Measurements from ENCODE around the gene GALNT9. TPM values are rescaled to one million over a fixed set of nuclear protein-coding genes. Genes with fewer than 3 reads are reported as not detected.
A peak's percentile ranks its signal among the peaks of the same experiment; 100 is the strongest.
"Not testable (repeated sequence)": the region's sequence is repeated elsewhere in the genome, so short reads cannot be mapped to it uniquely, and the experiment has no call there.

GALNT9 gene
- under 1 TPM in 1 of 2 experiments, not detected in 1; 0.30 TPM for total RNA-seq

DNA sequence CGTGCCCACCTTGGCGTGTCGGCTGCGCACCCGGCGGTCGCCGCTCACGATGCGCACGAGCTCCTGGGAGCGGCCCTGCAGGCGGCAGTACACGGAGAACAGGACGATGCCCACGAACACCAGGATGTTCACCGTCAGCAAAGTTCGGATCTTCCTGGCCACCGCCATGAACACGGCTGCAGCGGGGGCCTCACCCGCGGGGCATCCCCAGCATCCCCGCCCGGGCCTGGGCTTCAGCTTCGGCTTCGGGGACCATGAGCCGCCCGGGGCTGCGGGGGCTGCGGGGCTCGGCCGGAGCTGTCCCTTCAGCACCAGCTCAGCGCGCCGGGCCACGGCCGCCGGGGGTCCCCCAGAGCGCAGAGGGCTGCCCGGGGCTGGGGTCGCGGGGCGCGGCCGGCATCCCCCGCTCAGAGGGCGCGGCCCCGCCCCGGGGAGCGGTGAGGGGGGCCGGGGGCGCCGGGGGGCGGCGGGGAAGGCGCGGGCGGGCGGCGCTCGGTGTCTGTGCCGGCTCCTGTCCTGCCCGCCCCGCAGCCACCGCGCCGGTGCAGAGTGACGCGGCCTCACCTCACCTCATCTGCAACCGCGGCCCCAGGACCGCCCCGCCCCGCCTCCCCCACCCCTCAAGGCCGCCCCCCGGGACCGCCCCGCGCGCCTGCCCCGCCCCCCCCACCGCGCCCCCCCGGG lies at the start of gene GALNT9:
Gene GALNT9, minus strand, starts transcription at position 554 of the 684 bp plus-strand sequence. Its CDS starts 386 bp downstream, at position 168.
- H3K36me3 Mint-ChIP-seq (ENCODE audit: low read depth): no peaks in the 10 kb centered on the region
- peaks cover 3% of the 10 kb centered on the region for H3K9me3 Mint-ChIP-seq (ENCODE audit: low read depth)
- DNase-seq (peak; percentile 48), ATAC-seq (no peak)
- ChIA-PET POLR2A (no interaction called here), CTCF (interaction anchor here (0.6 to 0.9 kb wide), 3 partner anchors 8 to 619 kb away, joined by 3 read pairs; no protein-coding TSS in a partner anchor)
- H3K27ac Mint-ChIP-seq: no peak within 1 kb of the TSS
- intact Hi-C loops (cut with DNase I, micrococcal nuclease): loop anchor here in 1 of 2 experiments (5.0 kb wide), 1 partner anchor 177 kb away; no protein-coding TSS in a partner anchor
- peaks cover 26% of the 10 kb centered on the region for H3K4me1 Mint-ChIP-seq
- H3K4me3 Mint-ChIP-seq: no peak within 1 kb of the TSS
- peaks cover 37% of the 10 kb centered on the region for H3K27me3 Mint-ChIP-seq

GRCh38 chr12:132379057-132379456 lies 49.7 kb upstream of the GALNT9 start:
- H3K9me3 Mint-ChIP-seq (ENCODE audit: low read depth); DNase-seq; CTCF ChIA-PET; H3K27ac Mint-ChIP-seq; ATAC-seq; H3K4me1 Mint-ChIP-seq; POLR2A ChIA-PET; H3K4me3 Mint-ChIP-seq; H3K36me3 Mint-ChIP-seq (ENCODE audit: low read depth): not testable (repeated sequence)
- peaks cover 27% of the 10 kb centered on the region for H3K27me3 Mint-ChIP-seq
- intact Hi-C loops (cut with DNase I, micrococcal nuclease): loop anchor here in 1 of 2 experiments (10.0 kb wide), 1 partner anchor 94 kb away; no protein-coding TSS in a partner anchor

DNA sequence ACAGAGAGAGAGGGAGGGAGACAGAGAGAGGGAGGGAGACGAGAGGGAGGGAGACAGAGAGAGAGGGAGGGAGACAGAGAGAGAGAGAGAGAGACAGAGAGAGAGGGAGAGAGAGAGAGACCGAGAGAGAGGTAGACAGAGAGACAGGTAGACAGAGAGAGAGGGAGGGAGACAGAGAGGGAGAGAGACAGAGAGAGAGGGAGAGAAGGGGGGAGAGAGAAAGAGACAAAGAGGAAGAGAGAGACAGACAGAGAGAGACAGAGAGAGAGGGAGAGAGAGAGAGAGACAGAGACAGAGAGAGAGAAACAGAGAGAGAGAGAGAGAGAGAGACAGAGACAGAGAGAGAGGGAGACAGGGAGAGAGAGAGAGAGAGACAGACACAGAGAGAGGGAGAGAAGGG lies 47.8 kb upstream of the GALNT9 start:
- no peaks in the 10 kb centered on the region for H3K4me1 Mint-ChIP-seq
- POLR2A ChIA-PET: no interaction called here
- DNase-seq (no peak), ATAC-seq (no peak)
- intact Hi-C loops (cut with DNase I, micrococcal nuclease): loop anchor here in 1 of 2 experiments (10.0 kb wide), 1 partner anchor 92 kb away; no protein-coding TSS in a partner anchor
- no peaks in the 10 kb centered on the region for H3K9me3 Mint-ChIP-seq (ENCODE audit: low read depth)
- peaks cover 35% of the 10 kb centered on the region for H3K27me3 Mint-ChIP-seq
- H3K36me3 Mint-ChIP-seq (ENCODE audit: low read depth): no peaks in the 10 kb centered on the region
- H3K27ac Mint-ChIP-seq: no peak overlapping the region
- H3K4me3 Mint-ChIP-seq: no peak overlapping the region
- CTCF ChIA-PET: no interaction called here

DNA sequence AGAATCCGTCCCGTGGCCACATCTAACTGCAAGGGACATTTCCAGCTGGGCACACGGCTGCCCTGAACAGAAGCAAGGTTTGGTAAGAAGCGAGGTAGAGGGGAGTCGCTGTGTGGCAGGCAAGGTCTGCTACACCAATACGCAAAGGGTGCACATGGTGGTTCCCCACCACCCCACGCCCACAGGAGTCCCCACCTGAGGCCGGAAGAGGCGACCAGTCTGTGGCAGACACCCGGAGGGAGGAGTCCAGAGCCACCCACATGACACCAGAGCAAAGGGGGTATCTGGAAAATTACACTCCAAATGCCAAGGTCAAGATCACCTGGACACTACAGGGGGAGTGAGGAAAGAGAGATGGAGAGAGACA lies 47.1 kb upstream of the GALNT9 start:
- Mint-ChIP-seq H3K27ac (no peak overlapping the region), H3K9me3 (ENCODE audit: low read depth) (no peaks in the 10 kb centered on the region), H3K4me3 (no peak overlapping the region), H3K36me3 (ENCODE audit: low read depth) (no peaks in the 10 kb centered on the region), H3K27me3 (peaks cover 39% of the 10 kb centered on the region), H3K4me1 (no peaks in the 10 kb centered on the region)
- intact Hi-C loops (cut with DNase I, micrococcal nuclease): loop anchor here in 1 of 2 experiments (10.0 kb wide), 1 partner anchor 92 kb away; no protein-coding TSS in a partner anchor
- CTCF ChIA-PET: no interaction called here
- ATAC-seq (no peak), DNase-seq (no peak)
- POLR2A ChIA-PET: no interaction called here

DNA sequence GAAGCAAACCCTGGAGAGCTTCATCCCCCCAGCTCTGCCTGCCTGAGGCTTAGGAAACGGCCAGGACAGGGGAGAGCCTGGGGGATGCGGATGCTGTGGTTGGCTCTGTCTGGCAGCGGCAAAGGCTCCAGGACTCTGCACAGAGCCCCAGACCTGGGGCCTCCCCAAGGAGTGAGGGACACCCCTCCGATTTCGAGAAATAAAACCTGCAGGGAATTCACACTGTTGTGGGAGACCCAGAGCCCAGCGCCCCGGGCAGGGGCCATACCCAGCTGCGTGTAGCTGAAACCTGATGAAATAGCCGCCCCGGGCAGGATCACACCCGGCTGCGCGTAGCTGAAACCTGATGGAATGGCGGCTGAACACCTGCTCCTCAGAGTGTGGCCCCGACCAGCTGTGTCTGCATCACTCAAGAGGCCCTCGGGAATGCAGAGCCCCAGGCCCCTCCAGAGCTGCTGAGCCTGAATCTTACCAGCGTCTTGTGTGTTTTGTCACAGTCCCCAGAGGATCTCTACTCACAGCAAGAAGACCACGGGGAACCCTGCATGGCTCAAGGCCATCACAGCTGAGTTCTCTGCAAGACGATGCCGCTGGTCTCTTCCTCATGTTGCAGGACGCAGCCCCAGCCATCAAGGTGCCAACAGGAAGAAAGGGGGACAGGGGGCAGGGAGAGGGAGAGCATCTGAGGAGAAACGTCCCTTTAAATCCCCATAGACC lies 46.5 kb upstream of the GALNT9 start:
- H3K9me3 Mint-ChIP-seq (ENCODE audit: low read depth): no peaks in the 10 kb centered on the region
- no peak overlapping the region for H3K27ac Mint-ChIP-seq
- peaks cover 44% of the 10 kb centered on the region for H3K27me3 Mint-ChIP-seq
- H3K4me3 Mint-ChIP-seq: no peak overlapping the region
- DNase-seq (no peak), ATAC-seq (no peak)
- POLR2A ChIA-PET: no interaction called here
- H3K36me3 Mint-ChIP-seq (ENCODE audit: low read depth): no peaks in the 10 kb centered on the region
- no peaks in the 10 kb centered on the region for H3K4me1 Mint-ChIP-seq
- CTCF ChIA-PET: no interaction called here
- intact Hi-C loops (cut with DNase I, micrococcal nuclease): loop anchor here in 1 of 2 experiments (10.0 kb wide), 1 partner anchor 91 kb away; no protein-coding TSS in a partner anchor

DNA sequence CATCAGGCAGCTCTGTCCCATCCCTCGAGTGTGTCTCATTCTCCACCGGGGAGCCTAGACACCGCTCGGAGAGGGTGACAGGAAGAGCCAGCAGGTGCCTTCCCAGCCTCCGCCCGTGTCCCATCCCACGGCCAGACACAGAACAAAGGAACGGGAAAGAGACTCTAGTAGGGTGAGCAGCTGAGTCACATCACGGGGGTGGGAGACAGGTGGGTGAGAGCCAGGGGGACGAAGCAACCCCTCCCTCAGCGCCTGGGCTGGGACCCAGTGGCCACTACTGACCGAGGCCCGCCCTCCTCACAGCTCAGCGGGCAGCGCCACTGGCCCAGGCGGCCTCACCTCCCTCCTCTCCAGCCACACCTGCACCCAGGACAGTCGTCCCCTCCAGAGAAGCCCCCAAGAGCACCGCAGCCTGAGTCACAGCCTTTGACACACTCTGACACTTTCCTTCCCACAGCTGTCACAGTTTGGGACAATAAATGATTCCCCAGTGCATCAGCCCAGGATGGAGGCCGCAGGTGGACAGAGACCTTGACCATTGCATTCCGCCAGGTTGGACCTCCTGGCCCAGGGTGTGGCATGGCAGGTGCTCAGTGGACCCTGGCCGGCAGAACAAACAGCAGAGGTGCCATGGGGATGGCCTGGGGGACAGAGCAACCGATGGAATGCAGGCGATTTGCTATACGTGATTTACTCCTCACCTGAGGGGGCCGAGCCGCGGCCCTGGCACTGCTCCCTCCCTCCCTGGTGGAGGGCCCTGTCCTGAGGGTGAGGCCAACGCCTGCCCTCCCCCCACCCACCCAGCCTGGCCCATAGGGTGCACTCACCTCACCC lies 45.4 kb upstream of the GALNT9 start:
- POLR2A ChIA-PET: no interaction called here
- Mint-ChIP-seq H3K27ac (no peak overlapping the region), H3K4me1 (no peaks in the 10 kb centered on the region), H3K27me3 (peaks cover 51% of the 10 kb centered on the region), H3K4me3 (no peak overlapping the region), H3K9me3 (ENCODE audit: low read depth) (no peaks in the 10 kb centered on the region), H3K36me3 (ENCODE audit: low read depth) (no peaks in the 10 kb centered on the region)
- ATAC-seq: no peak
- intact Hi-C loops (cut with DNase I, micrococcal nuclease): loop anchor here in 1 of 2 experiments (10.0 kb wide), 1 partner anchor 90 kb away; no protein-coding TSS in a partner anchor
- CTCF ChIA-PET: no interaction called here
- DNase-seq: no peak

DNA sequence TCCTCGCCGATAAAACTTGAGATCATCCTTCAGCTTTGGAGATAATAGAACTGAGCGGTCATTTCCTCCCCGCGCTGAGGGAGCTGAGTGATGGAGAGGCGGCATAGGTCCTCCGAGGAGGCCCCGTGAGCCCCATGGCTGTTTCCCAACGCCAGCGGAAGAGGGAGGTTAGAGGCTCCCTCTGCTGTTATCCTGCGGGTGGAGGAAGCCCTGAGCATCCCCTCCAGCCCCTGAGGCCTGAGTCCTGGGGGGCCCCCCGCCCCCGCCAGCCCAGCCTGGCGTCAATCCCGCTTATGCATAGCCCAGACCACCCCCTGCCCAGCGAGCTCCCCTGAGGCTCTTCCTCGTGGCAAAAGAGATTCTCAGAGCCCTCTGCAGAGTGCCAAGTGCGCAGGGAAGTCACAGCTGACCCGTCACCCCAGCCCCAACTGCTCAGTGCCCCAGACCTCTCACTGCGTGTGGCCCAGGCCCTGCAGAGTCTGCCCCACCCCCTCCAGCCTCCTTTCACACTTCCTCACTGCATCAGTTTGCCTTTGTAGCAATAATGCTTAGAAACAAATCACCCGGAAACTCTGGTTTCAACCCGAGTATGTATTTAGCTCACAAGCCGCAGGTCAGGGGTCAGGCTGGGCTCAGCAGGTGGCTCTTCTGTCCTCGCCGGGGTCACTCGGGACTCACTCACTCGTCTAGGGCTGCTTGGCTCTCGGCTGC lies 44.7 kb upstream of the GALNT9 start:
- POLR2A ChIA-PET: no interaction called here
- DNase-seq (no peak), ATAC-seq (no peak)
- Mint-ChIP-seq H3K27ac (no peak overlapping the region), H3K4me3 (no peak overlapping the region), H3K27me3 (peaks cover 52% of the 10 kb centered on the region), H3K9me3 (ENCODE audit: low read depth) (no peaks in the 10 kb centered on the region), H3K4me1 (no peaks in the 10 kb centered on the region), H3K36me3 (ENCODE audit: low read depth) (no peaks in the 10 kb centered on the region)
- CTCF ChIA-PET: no interaction called here
- intact Hi-C loops (cut with DNase I, micrococcal nuclease): loop anchor here in 1 of 2 experiments (10.0 kb wide), 1 partner anchor 89 kb away; no protein-coding TSS in a partner anchor

GRCh38 chr12:132367852-132368251 lies 38.5 kb upstream of the GALNT9 start:
- intact Hi-C loops (cut with DNase I, micrococcal nuclease): no loop called here
- Mint-ChIP-seq H3K36me3 (ENCODE audit: low read depth) (no peaks in the 10 kb centered on the region), H3K4me1 (no peaks in the 10 kb centered on the region), H3K27me3 (peaks cover 27% of the 10 kb centered on the region), H3K9me3 (ENCODE audit: low read depth) (no peaks in the 10 kb centered on the region), H3K27ac (no peak overlapping the region), H3K4me3 (no peak overlapping the region)
- ATAC-seq (no peak), DNase-seq (no peak)
- POLR2A ChIA-PET: no interaction called here
- CTCF ChIA-PET: no interaction called here

GRCh38 chr12:132367071-132367851 lies 37.9 kb upstream of the GALNT9 start:
- ATAC-seq (no peak), DNase-seq (no peak)
- Mint-ChIP-seq H3K27me3 (peaks cover 24% of the 10 kb centered on the region), H3K4me1 (no peaks in the 10 kb centered on the region), H3K36me3 (ENCODE audit: low read depth) (no peaks in the 10 kb centered on the region), H3K27ac (no peak overlapping the region), H3K9me3 (ENCODE audit: low read depth) (no peaks in the 10 kb centered on the region), H3K4me3 (no peak overlapping the region)
- POLR2A ChIA-PET: no interaction called here
- CTCF ChIA-PET: no interaction called here
- intact Hi-C loops (cut with DNase I, micrococcal nuclease): no loop called here

- Mint-ChIP-seq H3K9me3 (ENCODE audit: low read depth) (no peaks in the 10 kb centered on the region), H3K27ac (no peak overlapping the region), H3K36me3 (ENCODE audit: low read depth) (no peaks in the 10 kb centered on the region), H3K27me3 (peaks cover 19% of the 10 kb centered on the region), H3K4me3 (no peak overlapping the region), H3K4me1 (no peaks in the 10 kb centered on the region)
- intact Hi-C loops (cut with DNase I, micrococcal nuclease): no loop called here
- ATAC-seq: no peak
- CTCF ChIA-PET: no interaction called here
- POLR2A ChIA-PET: no interaction called here
- DNase-seq: no peak
Observed at GRCh38 chr12:132366341-132366861, 37.0 kb upstream of the GALNT9 start.
